ENCODE data around the gene MPI.
A peak's percentile ranks its signal among the peaks of the same experiment; 100 is the strongest.

Gene MPI

GRCh38 chr15:74937590-74938371, 47.9 kb downstream of the MPI start, which contains the start of gene COX5A:
TSS of gene COX5A (minus strand) at chr15:74938073. CDS start at chr15:74938014, 59 bp downstream.
- peak; percentile 99 to 100 (median 100) for DNase-seq

- DNase-seq, result peak; percentile 81 to 91 (median 84)
Measured at GRCh38 chr15:74950078-74950908, 60.5 kb downstream of the MPI start.

GRCh38 chr15:74951006-74951405, 61.2 kb downstream of the MPI start:
- no peak for DNase-seq
